Mesenchymal stem cell (in vitro differentiated cells and primary cell): ENCODE results near the gene SSX2IP.

Source experiments
- DNase-seq: peaks from one replicate; pipeline ENCODE4 v3.0.0-alpha.2; 2013
- H2AFZ ChIP-seq: one replicate; pipeline ENCODE4 v1.6.1; 2013; ENCODE audit warnings: low read depth, mild to moderate bottlenecking, control low read depth, inconsistent platforms, low read length, moderate library complexity
- H2AK5ac ChIP-seq: 2 replicates; pipeline ENCODE4 v1.6.1; 2013; ENCODE audit warnings: low read length, moderate library complexity, mild to moderate bottlenecking, inconsistent platforms; ENCODE audit not compliant: severe bottlenecking
- H2BK120ac ChIP-seq: one replicate; pipeline ENCODE4 v1.6.1; 2013; ENCODE audit warnings: low read depth, mild to moderate bottlenecking, inconsistent platforms, low read length, moderate library complexity
- H2BK12ac ChIP-seq, 2 experiments: one replicate each; pipeline ENCODE4 v1.6.1; 2013; ENCODE audit warnings: inconsistent platforms in 2 of 2, low read length in 2 of 2, mild to moderate bottlenecking in 2 of 2, moderate library complexity in 2 of 2, control low read depth in 1 of 2
- H2BK15ac ChIP-seq: one replicate; pipeline ENCODE4 v1.6.1; 2013; ENCODE audit warnings: mild to moderate bottlenecking, low read depth, inconsistent platforms; ENCODE audit not compliant: poor library complexity, severe bottlenecking
- H2BK5ac ChIP-seq: 2 replicates; pipeline ENCODE4 v1.6.1; 2013; ENCODE audit warnings: low read depth, mild to moderate bottlenecking, low read length, control low read depth, inconsistent platforms; ENCODE audit not compliant: poor library complexity, severe bottlenecking
- H3K14ac ChIP-seq, 2 experiments: one replicate each; pipeline ENCODE4 v1.6.1; 2013; ENCODE audit warnings: inconsistent platforms in 2 of 2, low read length in 2 of 2, control low read depth in 1 of 2, mild to moderate bottlenecking in 1 of 2, moderate library complexity in 1 of 2
- H3K18ac ChIP-seq, 2 experiments: one replicate each; pipeline ENCODE4 v1.6.1; 2013; ENCODE audit warnings: inconsistent platforms in 2 of 2, low read length in 2 of 2, control low read depth in 1 of 2, low read depth in 1 of 2, mild to moderate bottlenecking in 1 of 2
- H3K23ac ChIP-seq, 2 experiments: one replicate each; pipeline ENCODE4 v1.6.1; 2013; ENCODE audit warnings: inconsistent platforms in 2 of 2, low read length in 2 of 2, mild to moderate bottlenecking in 2 of 2, moderate library complexity in 2 of 2, control low read depth in 1 of 2
- H3K27ac ChIP-seq: 2 replicates; pipeline ENCODE4 v1.5.1; 2013; ENCODE audit warnings: mild to moderate bottlenecking, moderate library complexity, low read length, control low read depth, inconsistent platforms; ENCODE audit not compliant: poor library complexity, severe bottlenecking
- H3K27me3 ChIP-seq, 2 experiments: 2 replicates each; pipeline versions ENCODE4 v1.6.1 to v1.7.0; 2013; ENCODE audit warnings: low read length in 2 of 2, mild to moderate bottlenecking in 2 of 2, moderate library complexity in 2 of 2, control low read depth in 1 of 2, inconsistent platforms in 1 of 2; ENCODE audit not compliant: control insufficient read depth in 1 of 2, insufficient read depth in 1 of 2
- H3K36me3 ChIP-seq, 2 experiments: 2 replicates each; pipeline versions ENCODE4 v1.6.1 to v1.7.0; 2013; ENCODE audit warnings: low read length in 2 of 2, control low read depth in 1 of 2, inconsistent platforms in 1 of 2, low read depth in 1 of 2, mild to moderate bottlenecking in 1 of 2; ENCODE audit not compliant: insufficient read depth in 2 of 2, control insufficient read depth in 1 of 2
- H3K4ac ChIP-seq, 2 experiments: one replicate each; pipeline ENCODE4 v1.6.1; 2013; ENCODE audit warnings: inconsistent platforms in 2 of 2, low read length in 2 of 2, mild to moderate bottlenecking in 2 of 2, moderate library complexity in 2 of 2, control low read depth in 1 of 2, low read depth in 1 of 2
- H3K4me1 ChIP-seq: 2 replicates; pipeline ENCODE4 v1.6.1; 2013; ENCODE audit warnings: low read depth, low read length, control low read depth; ENCODE audit not compliant: control insufficient read depth, insufficient read depth
- H3K4me2 ChIP-seq: 2 replicates; pipeline ENCODE4 v1.6.1; 2013; ENCODE audit warnings: low read length, mild to moderate bottlenecking, inconsistent platforms; ENCODE audit not compliant: poor library complexity, severe bottlenecking
- H3K4me3 ChIP-seq, 2 experiments: 2 replicates each; pipeline versions ENCODE4 v1.5.1 to v1.7.0; 2013; ENCODE audit warnings: low read length in 2 of 2, mild to moderate bottlenecking in 2 of 2, control low read depth in 1 of 2, low read depth in 1 of 2; ENCODE audit not compliant: insufficient read depth in 1 of 2
- H3K79me1 ChIP-seq: replicated peaks from 2 replicates; pipeline ENCODE4 v1.6.1; 2013; ENCODE audit warnings: mild to moderate bottlenecking, control low read depth, low read length, inconsistent platforms; ENCODE audit not compliant: poor library complexity, severe bottlenecking
- H3K9ac ChIP-seq: 2 replicates; pipeline ENCODE4 v1.7.0; 2013; ENCODE audit warnings: mild to moderate bottlenecking, low read length, moderate library complexity
- H3K9me3 ChIP-seq: 2 replicates; pipeline ENCODE4 v1.7.0; 2013; ENCODE audit warnings: mild to moderate bottlenecking, low read length; ENCODE audit not compliant: control insufficient read depth
- H4K8ac ChIP-seq: one replicate; pipeline ENCODE4 v1.6.1; 2013; ENCODE audit warnings: inconsistent platforms, mild to moderate bottlenecking, low read length, moderate library complexity
- H4K91ac ChIP-seq: one replicate; pipeline ENCODE4 v1.6.1; 2013; ENCODE audit warnings: mild to moderate bottlenecking, low read length, inconsistent platforms
- WGBS: methylation state at CpG from one replicate; pipeline ENCODE4 v1.1.7; 2013; ENCODE audit warnings: mixed read lengths; 5-methylcytosine and 5-hydroxymethylcytosine counted together

The SSX2IP gene

DNA sequence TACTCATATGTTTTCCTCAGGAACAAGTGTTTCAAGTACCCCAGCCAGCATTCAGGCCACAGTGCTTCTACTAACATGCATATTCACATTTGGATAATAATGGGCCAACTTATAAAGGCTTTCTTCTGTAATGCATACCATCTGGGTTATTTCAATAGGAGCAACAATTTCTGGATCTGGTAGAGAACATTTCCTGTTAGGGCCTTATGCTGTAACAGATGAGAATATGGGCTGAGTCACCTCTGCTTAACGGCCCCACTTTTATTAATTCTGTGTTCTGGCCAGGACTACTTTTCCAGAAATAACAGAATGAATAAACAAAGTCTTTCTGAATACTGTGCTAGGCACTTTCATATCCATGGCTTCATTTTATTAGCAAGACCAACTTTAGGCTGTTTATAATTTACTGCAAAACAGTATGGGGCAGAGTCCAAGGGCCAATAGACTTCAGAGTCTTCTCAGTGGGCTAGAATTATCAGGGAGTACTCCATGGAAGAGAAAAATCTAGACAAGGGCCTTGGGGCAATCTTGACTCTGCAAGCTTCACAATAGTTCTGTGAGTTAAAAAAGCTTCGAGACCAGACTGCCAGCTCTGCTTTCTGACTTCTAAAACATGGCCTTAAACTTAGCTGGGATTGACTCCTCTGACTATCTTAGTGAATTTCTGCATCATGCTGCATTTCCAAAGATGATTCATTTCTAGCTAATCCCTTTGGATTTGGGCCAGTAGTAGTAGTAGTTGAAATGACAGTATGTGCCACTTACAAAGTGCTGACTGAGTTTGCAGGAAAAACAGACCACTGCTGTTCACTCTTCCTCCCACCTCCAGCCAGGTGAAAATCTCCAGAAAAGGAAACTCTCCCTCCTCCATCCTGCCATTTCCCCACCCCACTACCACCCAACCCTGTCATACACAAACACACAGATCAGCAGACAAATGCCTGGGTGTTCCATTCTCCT, 8.2 kb upstream of the SSX2IP start:
- no peak overlapping the region for H2AK5ac ChIP-seq
- no peak overlapping the region for H3K4me2 ChIP-seq
- no peaks in the 10 kb centered on the region for H3K27me3 ChIP-seq
- H3K4me3 ChIP-seq: peak overlapping the region in 1 of 2 experiments; percentile 42
- no peak overlapping the region for H3K18ac ChIP-seq
- no peak overlapping the region for H3K23ac ChIP-seq
- no peak overlapping the region for H2BK12ac ChIP-seq
- H3K9me3 ChIP-seq: no peaks in the 10 kb centered on the region
- H3K4ac ChIP-seq: no peak overlapping the region
- peaks cover 2% of the 10 kb centered on the region for H3K4me1 ChIP-seq
- no peaks in the 10 kb centered on the region for H3K79me1 ChIP-seq
- no peaks in the 10 kb centered on the region for H3K36me3 ChIP-seq
- H3K9ac ChIP-seq: peak overlapping the region; percentile 85
- 21% methylated on average over 2 of the region's 2 CpGs for WGBS
- no peak overlapping the region for H3K14ac ChIP-seq
- DNase-seq: peak; percentile 88
- no peak overlapping the region for H2BK5ac ChIP-seq
- no peak overlapping the region for H2BK15ac ChIP-seq
- H4K8ac ChIP-seq: no peak overlapping the region
- peak overlapping the region; percentile 66 for H3K27ac ChIP-seq
- H2AFZ ChIP-seq: no peak overlapping the region
- no peak overlapping the region for H2BK120ac ChIP-seq
- H4K91ac ChIP-seq: no peak overlapping the region

DNA sequence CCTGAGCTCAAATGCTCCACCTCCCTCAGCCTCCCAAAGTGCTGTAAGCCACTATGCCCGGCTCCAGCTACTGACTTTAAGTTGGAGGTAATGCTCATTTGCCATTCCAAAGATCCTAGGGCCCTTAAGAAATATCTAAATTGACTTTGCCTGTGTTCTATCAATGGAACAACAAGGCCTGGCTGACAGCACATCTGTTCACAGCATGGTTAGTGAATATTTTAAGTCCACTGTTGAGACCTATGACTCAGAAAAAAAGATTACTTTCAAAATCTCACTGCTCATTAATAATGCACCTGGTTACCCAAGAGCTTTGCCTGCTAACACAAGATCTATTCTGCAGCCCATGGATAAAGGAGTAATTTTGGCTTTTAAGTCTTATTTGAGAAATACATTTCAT, 3.5 kb upstream of the SSX2IP start:
- no peak overlapping the region for H3K9ac ChIP-seq
- H2AFZ ChIP-seq: no peak overlapping the region
- no peak overlapping the region for H3K4ac ChIP-seq
- peaks cover 2% of the 10 kb centered on the region for H3K79me1 ChIP-seq
- no peak overlapping the region for H3K4me2 ChIP-seq
- H4K8ac ChIP-seq: no peak overlapping the region
- H3K23ac ChIP-seq: no peak overlapping the region
- no peak overlapping the region for H2BK5ac ChIP-seq
- no peak overlapping the region for H4K91ac ChIP-seq
- peaks cover 2% of the 10 kb centered on the region for H3K4me1 ChIP-seq
- no peak for DNase-seq
- WGBS: 44% methylated on average over 1 of the region's 1 CpG
- no peak overlapping the region for H3K18ac ChIP-seq
- H2BK120ac ChIP-seq: no peak overlapping the region
- no peak overlapping the region for H2BK12ac ChIP-seq
- no peak overlapping the region for H3K14ac ChIP-seq
- no peak overlapping the region for H2BK15ac ChIP-seq
- no peak overlapping the region for H3K27ac ChIP-seq
- no peaks in the 10 kb centered on the region for H3K27me3 ChIP-seq
- no peaks in the 10 kb centered on the region for H3K36me3 ChIP-seq
- no peak overlapping the region for H3K4me3 ChIP-seq
- no peak overlapping the region for H2AK5ac ChIP-seq
- no peaks in the 10 kb centered on the region for H3K9me3 ChIP-seq

GRCh38 chr1:84693005-84693404, 2.7 kb upstream of the SSX2IP start:
- peaks cover 2% of the 10 kb centered on the region for H3K4me1 ChIP-seq
- no peaks in the 10 kb centered on the region for H3K36me3 ChIP-seq
- H3K9ac ChIP-seq: no peak overlapping the region
- no peak overlapping the region for H2BK5ac ChIP-seq
- no peaks in the 10 kb centered on the region for H3K9me3 ChIP-seq
- 80% methylated on average over 2 of the region's 2 CpGs for WGBS
- peaks cover 2% of the 10 kb centered on the region for H3K79me1 ChIP-seq
- no peak overlapping the region for H4K8ac ChIP-seq
- H3K23ac ChIP-seq: no peak overlapping the region
- peak; percentile 37 for DNase-seq
- H3K27me3 ChIP-seq: no peaks in the 10 kb centered on the region
- H2BK15ac ChIP-seq: no peak overlapping the region
- H2AFZ ChIP-seq: no peak overlapping the region
- H3K14ac ChIP-seq: no peak overlapping the region
- no peak overlapping the region for H3K4ac ChIP-seq
- H3K4me3 ChIP-seq: no peak overlapping the region
- no peak overlapping the region for H2AK5ac ChIP-seq
- H2BK120ac ChIP-seq: no peak overlapping the region
- H3K18ac ChIP-seq: no peak overlapping the region
- no peak overlapping the region for H3K27ac ChIP-seq
- H2BK12ac ChIP-seq: no peak overlapping the region
- no peak overlapping the region for H4K91ac ChIP-seq
- no peak overlapping the region for H3K4me2 ChIP-seq

DNA sequence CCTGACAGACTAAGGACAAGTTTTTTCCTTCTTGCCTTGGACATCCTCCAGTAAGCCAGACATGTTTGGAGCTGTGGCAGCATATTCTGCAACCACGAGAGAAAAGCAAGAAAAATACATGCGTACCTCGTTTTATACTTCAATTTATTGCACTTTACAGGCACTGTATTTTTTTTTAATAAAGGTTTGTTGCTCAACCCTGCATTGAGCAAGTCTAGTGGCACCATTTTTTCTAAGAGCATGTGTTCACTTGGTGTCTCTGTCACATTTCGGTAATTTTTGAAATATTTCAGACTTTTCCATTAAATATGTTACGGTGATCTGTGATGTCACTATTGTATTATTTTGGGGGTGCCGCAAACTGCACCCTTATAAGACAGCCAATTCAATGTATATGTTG, 2.1 kb upstream of the SSX2IP start:
- H4K91ac ChIP-seq: no peak overlapping the region
- H3K4me2 ChIP-seq: no peak overlapping the region
- no peak overlapping the region for H2AK5ac ChIP-seq
- H3K23ac ChIP-seq: no peak overlapping the region
- H3K27me3 ChIP-seq: no peaks in the 10 kb centered on the region
- H3K4me1 ChIP-seq: no peaks in the 10 kb centered on the region
- no peak overlapping the region for H3K14ac ChIP-seq
- no peak overlapping the region for H4K8ac ChIP-seq
- H3K79me1 ChIP-seq: peaks cover 2% of the 10 kb centered on the region
- no peak overlapping the region for H3K4ac ChIP-seq
- H3K9ac ChIP-seq: no peak overlapping the region
- no peak overlapping the region for H3K4me3 ChIP-seq
- H3K9me3 ChIP-seq: no peaks in the 10 kb centered on the region
- no peak overlapping the region for H3K18ac ChIP-seq
- no peaks in the 10 kb centered on the region for H3K36me3 ChIP-seq
- no peak overlapping the region for H2BK120ac ChIP-seq
- H3K27ac ChIP-seq: no peak overlapping the region
- H2BK12ac ChIP-seq: no peak overlapping the region
- WGBS: 90% methylated on average over 5 of the region's 6 CpGs
- no peak overlapping the region for H2BK5ac ChIP-seq
- H2BK15ac ChIP-seq: no peak overlapping the region
- H2AFZ ChIP-seq: no peak overlapping the region
- DNase-seq: no peak
